ENCODE data around the gene HSF2. TPM values are rescaled to one million over a fixed set of nuclear protein-coding genes. Genes with fewer than 3 reads are reported as not detected.

Gene HSF2
- total RNA-seq = 14.8 and 16.9 TPM in 2 replicates

GRCh38 chr6:122399348-122400120, at the start of gene HSF2:
HSF2 (plus strand) TSS chr6:122399652; CDS start chr6:122399738, 86 bp downstream.

GRCh38 chr6:122471107-122472021, 71.9 kb downstream of the HSF2 start, which contains the start of gene SERINC1:
SERINC1 (minus strand) TSS chr6:122471807; CDS start chr6:122471737, 70 bp downstream.

Other genes with a start within 250 kb of the HSF2 start
- gene SERINC1, start 72.2 kb downstream of the HSF2 start, total RNA-seq = 330 and 363 TPM in 2 replicates
- 0.19 and 0.40 TPM in 2 replicates for gene PKIB, start 210.8 kb downstream of the HSF2 start, total RNA-seq